ENCODE results near the gene OOSP2.
"Not testable (repeated sequence)": the region's sequence is repeated elsewhere in the genome, so short reads cannot be mapped to it uniquely, and the experiment has no call there.

The OOSP2 gene

GRCh38 chr11:60040109-60040508, at the start of gene OOSP2:
Gene OOSP2, plus strand, starts transcription at chr11:60040409. Its CDS starts 51 bp downstream, at chr11:60040460.
- DNase-seq, result no peak

GRCh38 chr11:59990421-59990820, 49.8 kb upstream of the OOSP2 start:
- DNase-seq, result no peak

- DNase-seq, result no peak
Observed at GRCh38 chr11:59992425-59992824, 47.8 kb upstream of the OOSP2 start.

- DNase-seq, result no peak
Observed at GRCh38 chr11:59997800-59998199, 42.4 kb upstream of the OOSP2 start.

- no peak for DNase-seq
Observed at GRCh38 chr11:59999691-60000090, 40.5 kb upstream of the OOSP2 start.

- DNase-seq, result no peak
Observed at GRCh38 chr11:60003729-60004128, 36.5 kb upstream of the OOSP2 start.

- no peak for DNase-seq
Observed at GRCh38 chr11:60005360-60005759, 34.8 kb upstream of the OOSP2 start.

- DNase-seq, result no peak
Observed at GRCh38 chr11:60016881-60017280, 23.3 kb upstream of the OOSP2 start, which contains the start of gene OOSP4B. Gene OOSP4B, plus strand, starts transcription at chr11:60017181.

GRCh38 chr11:60018058-60018457, 22.2 kb upstream of the OOSP2 start:
- DNase-seq, result no peak

- not testable (repeated sequence) for DNase-seq
Observed at GRCh38 chr11:60020376-60020775, 19.8 kb upstream of the OOSP2 start.

- DNase-seq, result no peak
Observed at GRCh38 chr11:60029015-60029632, 11.1 kb upstream of the OOSP2 start.

GRCh38 chr11:60050422-60050821, 10.2 kb downstream of the OOSP2 start:
- not testable (repeated sequence) for DNase-seq

GRCh38 chr11:60050839-60051238, 10.6 kb downstream of the OOSP2 start:
- not testable (repeated sequence) for DNase-seq

- DNase-seq, result no peak
Observed at GRCh38 chr11:60056349-60056969, 16.2 kb downstream of the OOSP2 start, which contains the start of gene MS4A3. Gene MS4A3, plus strand, starts transcription at chr11:60056665. Its CDS starts 4,496 bp downstream, at chr11:60061161.

GRCh38 chr11:60059052-60059451, 18.8 kb downstream of the OOSP2 start:
- DNase-seq, result no peak

- no peak for DNase-seq
Observed at GRCh38 chr11:60059521-60060240, 19.5 kb downstream of the OOSP2 start.

GRCh38 chr11:60064111-60064510, 23.9 kb downstream of the OOSP2 start:
- no peak for DNase-seq

- no peak for DNase-seq
Observed at GRCh38 chr11:60065801-60066200, 25.6 kb downstream of the OOSP2 start.

GRCh38 chr11:60069450-60069849, 29.2 kb downstream of the OOSP2 start:
- DNase-seq, result no peak

GRCh38 chr11:60071644-60072043, 31.4 kb downstream of the OOSP2 start:
- DNase-seq, result not testable (repeated sequence)

- DNase-seq, result no peak
Observed at GRCh38 chr11:60077216-60077817, 37.1 kb downstream of the OOSP2 start.

- DNase-seq, result no peak
Observed at GRCh38 chr11:60077981-60078380, 37.8 kb downstream of the OOSP2 start.

- no peak for DNase-seq
Observed at GRCh38 chr11:60078745-60079144, 38.5 kb downstream of the OOSP2 start.

GRCh38 chr11:60080535-60080934, 40.3 kb downstream of the OOSP2 start:
- no peak for DNase-seq
